Natural killer cell treated with Interleukin-12 subunit alpha and Interleukin-12 subunit beta and Interleukin-15 and Interleukin-18, amount 100 ng/mL, for 72 hours (primary cell): ENCODE measurements around the gene TMEM53. TPM values are rescaled to one million over a fixed set of nuclear protein-coding genes. Genes with fewer than 3 reads are reported as not detected.
"Not testable (repeated sequence)": the region's sequence is repeated elsewhere in the genome, so short reads cannot be mapped to it uniquely, and the experiment has no call there.

Source experiments
- ATAC-seq, 2 donors: fragments of 150-1000 bp; cut with Tn5 transposase in 1 of 2; sonication (Bioruptor Pico), chemical (Tn5 transposase) in 1 of 2; 2 replicates each; pipeline ENCODE4 v1.10.0; 2021
- DNase-seq: peaks from one replicate; pipeline ENCODE4 v3.0.0; 2022; ENCODE audit warnings: low spot score
- H3K27ac Mint-ChIP-seq, 2 donors: 1 replicate in 1 of 2; 2 replicates in 1 of 2; pipeline ENCODE4 v1.8.0; 2022; ENCODE audit warnings: mixed read lengths in 2 of 2, mild to moderate bottlenecking in 1 of 2, moderate library complexity in 1 of 2
- H3K27me3 Mint-ChIP-seq, 2 donors: 1 replicate in 1 of 2; 2 replicates in 1 of 2; pipeline ENCODE4 v1.8.0; 2022; ENCODE audit warnings: mixed read lengths in 2 of 2
- H3K36me3 Mint-ChIP-seq: one replicate; pipeline ENCODE4 v1.8.0; 2022; ENCODE audit warnings: mixed read lengths
- H3K4me1 Mint-ChIP-seq, 2 donors: 1 replicate in 1 of 2; 2 replicates in 1 of 2; pipeline ENCODE4 v1.8.0; 2022; ENCODE audit warnings: low read depth in 2 of 2, mixed read lengths in 2 of 2, mild to moderate bottlenecking in 1 of 2
- H3K4me3 Mint-ChIP-seq: one replicate; pipeline ENCODE4 v1.8.0; 2022; ENCODE audit warnings: mixed read lengths
- H3K9me3 Mint-ChIP-seq: 2 replicates; pipeline ENCODE4 v1.8.0; 2022; ENCODE audit warnings: mixed read lengths
- total RNA-seq, 2 donors: library from RNA; stranded (reverse); gene quantifications; one replicate each; pipeline ENCODE4 v1.2.3, GENCODE V29; 2022

TMEM53 gene
- total RNA-seq, 2 donors from 2014 or later: 2.8 to 3.8 TPM

DNA sequence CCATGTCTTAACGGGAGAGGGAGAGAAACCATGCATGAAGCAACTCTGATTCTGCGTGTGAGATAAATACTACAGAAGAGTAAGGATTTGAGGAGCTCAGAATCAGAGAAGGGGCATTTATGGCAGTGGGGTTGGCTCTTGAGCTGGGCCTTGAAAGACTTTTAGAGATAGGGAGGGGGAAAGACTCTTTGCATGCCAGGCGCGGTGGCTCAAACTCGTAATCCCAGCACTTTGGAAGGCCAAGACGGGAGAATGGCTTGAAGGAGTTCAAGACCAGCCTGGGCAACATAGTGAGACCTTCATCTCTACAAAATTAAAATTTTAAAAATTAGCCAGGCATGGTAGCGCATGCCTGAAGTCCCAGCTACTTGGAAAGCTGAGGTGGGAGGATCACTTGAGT, 905 bp upstream of the TMEM53 start:
- peaks cover 15 to 30% of the 10 kb centered on the region in 2 donors for H3K4me1 Mint-ChIP-seq
- peak overlapping the region; percentile 92 for H3K4me3 Mint-ChIP-seq
- no peaks in the 10 kb centered on the region for H3K27me3 Mint-ChIP-seq
- ATAC-seq (no peak), DNase-seq (no peak)
- no peaks in the 10 kb centered on the region for H3K9me3 Mint-ChIP-seq
- H3K27ac Mint-ChIP-seq: peak overlapping the region; percentile 78 to 79
- no peaks in the 10 kb centered on the region for H3K36me3 Mint-ChIP-seq

DNA sequence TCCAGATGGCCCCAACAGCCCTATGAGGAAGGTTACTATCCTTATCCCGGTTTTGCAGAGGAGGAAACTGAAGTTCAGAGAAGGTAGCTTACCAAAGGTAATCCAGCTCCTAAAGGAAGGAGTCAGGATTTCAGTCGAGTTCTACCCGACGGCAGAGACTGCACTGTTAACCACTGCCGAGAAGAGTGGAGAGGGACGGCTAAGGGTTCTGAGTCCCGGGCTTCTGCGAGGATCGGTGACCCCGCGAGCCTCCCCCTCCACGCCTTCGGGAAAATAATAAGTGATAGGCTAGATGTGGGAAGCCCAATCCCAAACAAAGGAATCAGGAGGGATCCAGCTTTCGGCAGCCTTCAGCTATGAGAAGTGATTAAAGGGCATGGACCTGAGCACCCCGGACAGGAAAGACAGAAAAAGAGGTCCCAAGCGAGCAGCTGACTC, 587 bp downstream of the TMEM53 start:
- ATAC-seq (no peak), DNase-seq (no peak)
- peak overlapping the region; percentile 78 to 79 for H3K27ac Mint-ChIP-seq
- H3K36me3 Mint-ChIP-seq: no peaks in the 10 kb centered on the region
- H3K9me3 Mint-ChIP-seq: no peaks in the 10 kb centered on the region
- peak overlapping the region; percentile 92 for H3K4me3 Mint-ChIP-seq
- no peaks in the 10 kb centered on the region for H3K27me3 Mint-ChIP-seq
- peaks cover 17 to 30% of the 10 kb centered on the region in 2 donors for H3K4me1 Mint-ChIP-seq

DNA sequence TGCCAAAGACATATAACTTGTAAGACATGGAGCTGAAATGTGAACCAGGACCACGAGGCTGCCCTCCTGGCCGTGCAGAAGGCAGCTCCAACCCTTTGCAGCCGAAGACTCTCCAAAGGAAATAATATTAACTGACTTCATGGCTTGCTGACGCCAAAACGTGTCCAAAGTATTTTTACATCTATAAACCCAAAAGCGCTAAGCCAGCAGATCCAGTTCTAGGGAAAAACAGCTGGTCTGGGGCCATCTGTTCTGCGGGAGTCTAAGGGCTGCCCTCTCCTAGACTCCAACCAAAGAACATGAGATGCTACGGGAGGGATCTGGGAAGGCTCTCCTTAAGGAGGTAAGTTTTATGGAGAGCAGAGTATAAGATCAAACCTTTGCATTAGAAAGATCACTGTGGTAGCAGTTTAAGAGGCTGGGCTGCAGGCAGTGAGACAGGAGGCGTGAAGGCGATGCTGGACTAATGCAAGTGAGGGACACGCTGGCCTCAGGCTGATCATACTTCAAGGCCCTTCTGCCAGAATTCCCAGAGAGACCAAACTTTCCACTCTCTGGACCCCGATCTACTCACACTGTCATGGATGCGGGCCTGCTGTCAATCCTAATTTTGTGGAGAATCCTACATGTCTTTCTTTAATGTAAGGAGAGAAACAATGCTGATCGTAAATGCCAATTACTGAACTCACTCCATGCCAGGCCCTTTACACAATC, 1.2 kb downstream of the TMEM53 start:
- DNase-seq: no peak

DNA sequence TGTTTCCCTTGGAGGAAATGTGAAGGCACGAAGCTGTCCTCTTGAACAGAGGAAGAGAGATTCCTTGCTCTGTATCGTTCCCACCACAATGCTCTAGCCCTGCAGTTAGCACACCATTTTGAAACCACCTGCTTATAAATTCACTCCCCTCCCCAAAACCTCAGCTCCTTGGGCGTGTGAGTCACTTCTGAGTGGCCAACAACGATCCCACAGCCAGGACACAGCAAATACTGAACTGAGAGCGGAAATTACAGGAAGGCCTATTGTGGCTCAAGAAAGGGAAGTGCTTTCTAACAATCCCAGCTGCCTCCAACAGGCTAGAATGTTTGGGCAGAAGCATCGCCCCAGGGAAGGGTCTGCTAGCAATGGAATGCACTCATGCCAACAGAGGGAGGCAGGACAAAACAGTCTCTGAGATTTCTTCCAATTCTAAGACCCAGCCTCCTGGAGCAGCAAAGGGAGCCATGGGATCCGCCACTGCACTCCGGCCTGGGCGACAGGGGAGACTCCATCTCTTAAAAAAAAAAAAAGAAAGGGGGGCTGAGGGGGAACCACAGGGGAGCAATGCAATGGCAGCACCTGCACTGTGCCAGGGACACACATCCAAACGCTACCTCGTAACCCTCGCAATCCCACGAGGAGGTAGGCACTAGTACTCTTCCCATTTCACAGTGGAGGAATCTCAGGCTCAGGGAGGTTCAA, 1.9 kb downstream of the TMEM53 start:
- DNase-seq (no peak), ATAC-seq (no peak)
- Mint-ChIP-seq H3K27me3 (no peaks in the 10 kb centered on the region), H3K9me3 (no peaks in the 10 kb centered on the region), H3K4me3 (peak overlapping the region; percentile 68), H3K27ac (peak overlapping the region; percentile 29 to 56), H3K4me1 (peaks cover 17 to 30% of the 10 kb centered on the region in 2 donors), H3K36me3 (no peaks in the 10 kb centered on the region)

More for the DNA sequence above, 1.2 kb downstream of the TMEM53 start:
- peaks cover 17 to 30% of the 10 kb centered on the region in 2 donors for H3K4me1 Mint-ChIP-seq
- peak overlapping the region in 1 of 2 donors; percentile 78 for H3K27ac Mint-ChIP-seq
- H3K36me3 Mint-ChIP-seq: no peaks in the 10 kb centered on the region
- no peaks in the 10 kb centered on the region for H3K27me3 Mint-ChIP-seq
- no peaks in the 10 kb centered on the region for H3K9me3 Mint-ChIP-seq
- H3K4me3 Mint-ChIP-seq: peak overlapping the region; percentile 92
- no peak for ATAC-seq

DNA sequence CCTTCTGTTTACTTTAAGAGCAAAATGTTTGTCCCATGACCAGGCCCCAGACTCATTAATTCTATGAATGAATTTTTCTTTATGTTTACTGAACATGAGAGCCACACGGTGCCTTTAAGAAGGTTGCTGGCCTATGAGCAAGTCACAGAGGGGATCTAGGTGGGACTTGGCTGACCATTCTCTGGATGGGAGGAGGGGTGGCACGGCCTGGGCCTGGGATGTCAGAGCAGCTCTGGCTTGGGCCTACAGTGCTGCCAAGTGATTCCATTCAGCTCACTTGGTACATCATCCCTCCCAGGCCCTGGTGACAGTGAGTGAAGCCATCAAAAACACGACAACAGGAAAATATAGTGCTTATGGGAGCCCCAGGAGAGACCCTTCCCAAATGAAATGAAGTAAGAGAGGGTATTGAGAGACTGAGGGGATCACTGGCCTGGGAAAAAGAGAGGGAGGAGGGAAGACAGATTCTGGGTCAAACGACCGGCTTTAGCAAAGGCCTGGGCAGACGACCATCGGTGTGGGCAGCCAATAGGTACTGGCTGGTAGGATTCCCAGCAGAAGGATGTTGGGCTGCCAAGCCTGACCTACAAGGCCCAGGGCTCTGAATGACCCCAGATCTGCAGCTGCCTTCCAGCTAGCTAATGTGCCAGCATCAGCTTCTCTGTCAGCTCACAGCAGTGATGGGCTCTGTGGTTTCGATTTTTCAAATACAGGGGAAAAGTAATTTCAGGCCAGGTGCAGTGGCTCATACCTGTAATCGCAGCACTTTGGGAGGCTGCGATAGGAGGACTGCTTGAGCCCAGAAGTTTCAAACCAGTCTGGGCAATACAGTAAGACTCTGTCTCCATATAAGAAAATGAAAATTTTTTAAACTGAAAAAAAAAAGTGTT, 3.3 kb downstream of the TMEM53 start:
- Mint-ChIP-seq H3K4me3 (peak overlapping the region; percentile 9), H3K27me3 (no peaks in the 10 kb centered on the region), H3K36me3 (no peaks in the 10 kb centered on the region), H3K27ac (peak overlapping the region in 1 of 2 donors; percentile 25), H3K9me3 (no peaks in the 10 kb centered on the region), H3K4me1 (peaks cover 17 to 30% of the 10 kb centered on the region in 2 donors)
- DNase-seq (no peak), ATAC-seq (no peak)

DNA sequence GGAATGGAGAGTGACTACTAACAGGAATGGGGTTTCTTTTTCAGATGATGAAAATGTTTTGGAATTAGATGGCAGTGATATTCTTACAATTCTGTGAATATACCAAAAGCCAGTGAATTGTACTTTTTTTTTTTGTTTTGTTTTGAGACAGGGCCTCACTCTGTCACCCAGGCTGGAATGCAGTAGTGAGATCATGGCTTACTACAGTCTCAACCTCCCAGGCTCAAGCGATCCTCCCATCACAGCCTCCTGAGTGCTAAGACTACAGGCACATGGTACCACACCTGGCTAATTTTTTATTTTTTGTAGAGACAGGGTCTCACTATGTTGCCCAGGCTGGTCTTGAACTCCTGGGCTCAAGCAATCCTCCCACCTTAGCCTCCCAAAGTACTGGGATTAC, 7.6 kb downstream of the TMEM53 start:
- not testable (repeated sequence) for DNase-seq, H3K4me3 Mint-ChIP-seq, H3K27me3 Mint-ChIP-seq, ATAC-seq, H3K9me3 Mint-ChIP-seq, H3K36me3 Mint-ChIP-seq, H3K27ac Mint-ChIP-seq
- peaks cover 11 to 12% of the 10 kb centered on the region in 2 donors for H3K4me1 Mint-ChIP-seq

DNA sequence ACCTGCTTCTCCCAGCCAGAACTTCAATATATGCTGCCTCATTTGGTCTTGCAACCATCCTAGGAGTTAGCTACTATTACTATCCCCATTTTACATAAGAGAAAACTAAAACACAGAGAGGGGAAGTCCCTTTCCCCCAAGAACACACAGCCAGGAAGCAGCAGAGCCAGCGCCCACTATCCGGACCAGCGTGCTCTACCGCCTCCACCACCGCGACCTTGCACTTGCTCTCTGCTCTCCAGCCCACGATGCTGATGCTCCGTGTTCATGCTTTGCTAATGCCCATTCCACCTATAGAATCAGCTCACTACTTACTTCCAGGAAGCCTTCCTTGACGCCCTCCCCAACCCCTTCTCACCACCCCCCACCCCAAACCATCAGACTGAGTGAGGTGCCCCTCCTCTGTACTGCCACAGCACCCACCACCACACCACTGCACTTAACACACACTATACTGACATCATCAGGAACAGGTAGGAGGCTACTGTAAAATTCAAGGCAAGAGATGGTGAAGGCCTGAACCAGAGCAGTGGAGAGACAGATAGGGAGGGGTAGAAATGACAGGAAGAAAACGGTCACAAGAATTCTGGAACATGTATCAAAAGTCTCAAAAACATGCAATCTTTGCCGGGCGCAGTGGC, 9.4 kb downstream of the TMEM53 start:
- Mint-ChIP-seq H3K27me3 (no peaks in the 10 kb centered on the region), H3K27ac (peak overlapping the region in 1 of 2 donors; percentile 60), H3K36me3 (no peaks in the 10 kb centered on the region), H3K4me1 (peaks cover 8% of the 10 kb centered on the region in 2 donors), H3K4me3 (no peak overlapping the region), H3K9me3 (no peaks in the 10 kb centered on the region)
- DNase-seq (no peak), ATAC-seq (peak; percentile 36 to 65)

DNA sequence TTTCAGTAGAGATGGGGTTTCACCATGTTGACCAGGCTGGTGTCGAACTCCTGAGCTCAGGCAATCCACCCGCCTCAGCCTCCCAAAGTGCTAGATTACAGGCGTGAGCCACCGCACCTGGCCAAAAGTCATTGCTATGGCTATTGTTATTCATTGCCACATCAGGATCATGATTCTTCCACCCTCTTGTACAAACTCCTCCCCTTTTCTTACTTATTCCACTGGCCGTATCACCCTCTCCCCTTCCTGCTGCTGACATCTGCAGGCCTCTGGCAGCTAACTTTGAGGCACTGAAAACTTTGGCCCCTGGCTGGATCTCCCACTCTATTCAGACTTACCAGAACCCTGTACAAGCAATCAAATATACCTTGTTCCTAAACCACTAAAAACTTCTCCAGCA, 10.9 kb downstream of the TMEM53 start:
- Mint-ChIP-seq H3K4me1 (peaks cover 8% of the 10 kb centered on the region in 2 donors), H3K36me3 (no peaks in the 10 kb centered on the region), H3K9me3 (no peaks in the 10 kb centered on the region), H3K4me3 (no peak overlapping the region), H3K27ac (no peak overlapping the region), H3K27me3 (no peaks in the 10 kb centered on the region)
- DNase-seq: no peak
- no peak for ATAC-seq

DNA sequence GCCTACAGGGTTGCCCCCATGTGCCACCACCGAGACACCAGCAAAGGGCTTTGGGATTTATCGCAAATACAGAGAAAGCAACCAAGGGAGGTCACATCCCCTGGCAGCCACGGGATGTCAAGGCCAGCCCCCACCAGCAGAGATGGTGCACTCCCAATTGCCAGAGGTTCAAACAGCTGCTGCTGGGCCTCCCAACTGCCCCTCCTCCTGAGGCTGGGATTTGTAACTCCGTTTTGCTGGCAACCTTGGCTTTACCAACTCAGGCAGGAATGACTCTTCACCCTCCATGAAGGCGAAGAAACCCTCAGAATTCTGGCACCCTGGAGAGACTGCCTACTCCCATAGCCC, 11.6 kb downstream of the TMEM53 start:
- no peak for DNase-seq
- H3K4me3 Mint-ChIP-seq: no peak overlapping the region
- H3K4me1 Mint-ChIP-seq: peaks cover 8% of the 10 kb centered on the region in 2 donors
- no peak for ATAC-seq
- H3K27ac Mint-ChIP-seq: no peak overlapping the region
- no peaks in the 10 kb centered on the region for H3K27me3 Mint-ChIP-seq
- no peaks in the 10 kb centered on the region for H3K9me3 Mint-ChIP-seq
- no peaks in the 10 kb centered on the region for H3K36me3 Mint-ChIP-seq

DNA sequence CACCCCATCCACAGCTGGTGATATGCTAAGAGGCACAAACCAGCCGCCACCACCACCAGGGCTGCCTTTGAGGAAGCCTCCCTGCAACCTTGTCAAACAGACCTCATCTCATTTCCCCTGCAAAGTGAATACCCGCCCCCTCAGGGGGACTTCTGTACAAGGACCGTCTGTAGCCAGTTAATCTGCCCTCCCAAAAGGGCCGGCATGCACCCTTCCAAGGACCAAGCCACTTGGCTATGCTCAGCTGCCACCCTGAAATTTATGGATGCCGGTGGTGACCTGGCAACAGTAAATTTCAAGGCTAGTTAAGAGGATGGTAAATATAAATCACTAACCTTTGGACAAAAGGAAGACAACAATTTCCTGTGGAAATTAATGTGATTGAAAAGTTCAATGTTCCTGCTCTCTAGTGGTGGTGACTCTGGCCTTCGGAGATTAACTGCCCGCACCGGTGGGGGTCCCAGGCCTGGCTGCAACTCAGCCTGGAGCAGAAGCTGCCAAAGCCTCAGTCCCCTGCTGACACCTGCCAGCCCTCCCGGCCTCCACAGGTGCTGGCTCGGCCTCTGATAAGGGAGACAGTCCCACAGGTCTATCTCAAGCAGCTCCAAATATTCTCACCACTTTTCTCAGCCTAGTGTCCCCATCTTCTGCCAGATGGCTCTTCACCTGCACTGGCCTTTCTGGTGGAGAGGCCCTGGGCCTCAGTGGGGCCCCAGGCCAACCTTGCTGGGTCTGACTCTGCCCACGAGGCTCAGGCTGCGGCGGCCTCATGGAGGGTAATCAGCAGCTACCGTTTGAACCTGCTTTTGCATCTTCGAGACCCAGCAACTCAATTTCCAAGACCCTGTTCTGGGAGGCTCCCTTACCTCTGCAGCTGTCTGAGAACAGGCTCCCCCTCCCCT, 12.2 kb downstream of the TMEM53 start:
- Mint-ChIP-seq H3K4me3 (no peak overlapping the region), H3K27me3 (no peaks in the 10 kb centered on the region), H3K4me1 (peaks cover 8% of the 10 kb centered on the region in 2 donors), H3K36me3 (no peaks in the 10 kb centered on the region), H3K9me3 (no peaks in the 10 kb centered on the region), H3K27ac (no peak overlapping the region)
- DNase-seq (no peak), ATAC-seq (no peak)

DNA sequence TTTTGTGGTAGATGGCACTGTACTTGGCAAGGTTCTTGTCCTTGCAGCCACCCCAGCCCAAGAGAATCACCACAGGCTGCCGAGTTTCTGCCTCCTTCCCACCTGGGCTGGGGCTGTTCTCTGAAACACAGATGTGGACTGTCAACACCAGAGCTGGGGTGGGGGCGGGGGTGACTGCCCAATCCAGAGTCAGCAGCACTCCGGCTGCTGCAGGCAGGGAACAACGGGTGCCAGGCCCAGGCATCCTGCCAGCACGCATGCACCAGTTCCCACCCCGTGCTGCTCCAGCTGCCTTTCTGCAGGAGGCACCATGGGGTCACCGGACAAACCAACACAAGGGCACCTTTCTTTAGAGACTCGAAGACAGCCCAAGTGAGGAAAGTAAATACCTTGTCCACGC, 14.1 kb downstream of the TMEM53 start:
- DNase-seq (no peak), ATAC-seq (no peak)
- H3K4me1 Mint-ChIP-seq: peaks cover 8% of the 10 kb centered on the region in 2 donors
- no peak overlapping the region for H3K4me3 Mint-ChIP-seq
- H3K27me3 Mint-ChIP-seq: no peaks in the 10 kb centered on the region
- H3K9me3 Mint-ChIP-seq: no peaks in the 10 kb centered on the region
- H3K27ac Mint-ChIP-seq: no peak overlapping the region
- no peaks in the 10 kb centered on the region for H3K36me3 Mint-ChIP-seq

DNA sequence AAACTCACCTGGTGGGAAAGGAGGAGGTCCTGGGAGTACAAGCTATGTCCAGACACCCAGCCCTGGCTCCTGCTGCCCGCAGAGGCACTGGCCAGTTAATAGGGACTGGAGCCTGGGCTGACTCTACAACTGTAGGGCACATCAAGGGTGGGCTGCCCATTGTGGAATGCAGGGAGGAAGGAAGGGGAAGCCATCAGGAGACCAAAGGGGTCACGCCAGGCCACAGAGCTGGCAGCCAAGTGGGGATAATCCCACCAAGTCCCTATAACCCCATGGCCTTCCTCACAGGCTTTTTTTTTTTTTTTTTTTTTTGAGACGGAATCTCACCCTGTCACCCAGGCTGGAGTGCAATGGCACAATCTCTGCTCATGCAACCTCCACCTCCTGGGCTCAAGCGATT, 14.7 kb downstream of the TMEM53 start:
- no peak overlapping the region for H3K27ac Mint-ChIP-seq
- no peak for ATAC-seq
- H3K4me1 Mint-ChIP-seq: peaks cover 2 to 3% of the 10 kb centered on the region in 2 donors
- no peak overlapping the region for H3K4me3 Mint-ChIP-seq
- H3K36me3 Mint-ChIP-seq: no peaks in the 10 kb centered on the region
- no peaks in the 10 kb centered on the region for H3K27me3 Mint-ChIP-seq
- no peaks in the 10 kb centered on the region for H3K9me3 Mint-ChIP-seq
- no peak for DNase-seq

DNA sequence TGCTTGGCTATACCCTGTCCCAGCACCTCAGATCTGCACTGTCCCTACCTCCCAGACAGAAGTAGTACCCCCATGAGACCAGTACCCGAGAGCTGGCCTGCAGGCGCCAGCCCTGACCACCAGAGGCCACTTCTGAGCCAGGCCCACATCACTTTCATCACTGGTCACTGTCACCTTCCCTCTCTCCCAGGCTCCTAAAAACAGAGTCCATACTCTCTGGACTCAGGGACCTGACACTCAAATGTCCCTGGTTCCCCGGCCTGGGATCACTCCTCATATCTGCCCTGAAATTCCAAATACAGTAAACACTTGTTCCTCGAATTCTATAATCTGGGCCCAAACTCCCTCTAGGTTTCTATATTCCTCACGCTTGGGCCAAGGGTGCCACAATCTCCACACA, 18.7 kb downstream of the TMEM53 start:
- DNase-seq (no peak), ATAC-seq (no peak)
- H3K27ac Mint-ChIP-seq: no peak overlapping the region

More for the DNA sequence above, 18.7 kb downstream of the TMEM53 start:
- H3K4me1 Mint-ChIP-seq: no peaks in the 10 kb centered on the region
- H3K27me3 Mint-ChIP-seq: no peaks in the 10 kb centered on the region
- no peak overlapping the region for H3K4me3 Mint-ChIP-seq
- H3K36me3 Mint-ChIP-seq: no peaks in the 10 kb centered on the region
- no peaks in the 10 kb centered on the region for H3K9me3 Mint-ChIP-seq
